ENCODE measurements around the gene LENG1.
A peak's percentile ranks its signal among the peaks of the same experiment; 100 is the strongest.

- TF ChIP-seq, protein P1, sequence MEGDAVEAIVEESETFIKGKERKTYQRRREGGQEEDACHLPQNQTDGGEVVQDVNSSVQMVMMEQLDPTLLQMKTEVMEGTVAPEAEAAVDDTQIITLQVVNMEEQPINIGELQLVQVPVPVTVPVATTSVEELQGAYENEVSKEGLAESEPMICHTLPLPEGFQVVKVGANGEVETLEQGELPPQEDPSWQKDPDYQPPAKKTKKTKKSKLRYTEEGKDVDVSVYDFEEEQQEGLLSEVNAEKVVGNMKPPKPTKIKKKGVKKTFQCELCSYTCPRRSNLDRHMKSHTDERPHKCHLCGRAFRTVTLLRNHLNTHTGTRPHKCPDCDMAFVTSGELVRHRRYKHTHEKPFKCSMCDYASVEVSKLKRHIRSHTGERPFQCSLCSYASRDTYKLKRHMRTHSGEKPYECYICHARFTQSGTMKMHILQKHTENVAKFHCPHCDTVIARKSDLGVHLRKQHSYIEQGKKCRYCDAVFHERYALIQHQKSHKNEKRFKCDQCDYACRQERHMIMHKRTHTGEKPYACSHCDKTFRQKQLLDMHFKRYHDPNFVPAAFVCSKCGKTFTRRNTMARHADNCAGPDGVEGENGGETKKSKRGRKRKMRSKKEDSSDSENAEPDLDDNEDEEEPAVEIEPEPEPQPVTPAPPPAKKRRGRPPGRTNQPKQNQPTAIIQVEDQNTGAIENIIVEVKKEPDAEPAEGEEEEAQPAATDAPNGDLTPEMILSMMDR (IDR thresholded peaks at IDR 0.05; ENCODE audit: low read length) = peak; percentile 13; the same call in 1 of the 2 replicates
- TF ChIP-seq EZH2 (optimal IDR thresholded peaks at IDR 0.05; ENCODE audit: low read depth, low read length) (no peak), EZH2phosphoT487 (IDR thresholded peaks at IDR 0.05; ENCODE audit: low read length) (no peak)
Measured at GRCh38 chr19:54137699-54138488, 21.6 kb downstream of the LENG1 start, which contains the start of gene CNOT3.
